Activated T-cell treated with anti-CD3 and anti-CD28 coated beads, Interleukin-2, amount 50 U/mL, for 24 hours (primary cell): ENCODE results near the gene NUDT14.

ENCODE experiments used
- DNase-seq: peaks from one replicate; pipeline ENCODE4 v3.0.0-alpha.2; 2020
- H3K27ac Mint-ChIP-seq: 2 replicates; pipeline ENCODE4 v1.8.0; 2020; ENCODE audit warnings: mild to moderate bottlenecking, mixed read lengths
- H3K27me3 Mint-ChIP-seq: 2 replicates; pipeline ENCODE4 v1.8.0; 2020; ENCODE audit warnings: mixed read lengths
- H3K36me3 Mint-ChIP-seq: 2 replicates; pipeline ENCODE4 v1.8.0; 2020; ENCODE audit warnings: low read depth, mixed read lengths
- H3K4me1 Mint-ChIP-seq: 2 replicates; pipeline ENCODE4 v1.8.0; 2020; ENCODE audit warnings: low read depth, mixed read lengths
- H3K4me3 Mint-ChIP-seq: 2 replicates; pipeline ENCODE4 v1.8.0; 2020; ENCODE audit warnings: mild to moderate bottlenecking, moderate library complexity, mixed read lengths
- H3K9me3 Mint-ChIP-seq: 2 replicates; pipeline ENCODE4 v1.8.0; 2020; ENCODE audit warnings: mixed read lengths

The NUDT14 gene

DNA sequence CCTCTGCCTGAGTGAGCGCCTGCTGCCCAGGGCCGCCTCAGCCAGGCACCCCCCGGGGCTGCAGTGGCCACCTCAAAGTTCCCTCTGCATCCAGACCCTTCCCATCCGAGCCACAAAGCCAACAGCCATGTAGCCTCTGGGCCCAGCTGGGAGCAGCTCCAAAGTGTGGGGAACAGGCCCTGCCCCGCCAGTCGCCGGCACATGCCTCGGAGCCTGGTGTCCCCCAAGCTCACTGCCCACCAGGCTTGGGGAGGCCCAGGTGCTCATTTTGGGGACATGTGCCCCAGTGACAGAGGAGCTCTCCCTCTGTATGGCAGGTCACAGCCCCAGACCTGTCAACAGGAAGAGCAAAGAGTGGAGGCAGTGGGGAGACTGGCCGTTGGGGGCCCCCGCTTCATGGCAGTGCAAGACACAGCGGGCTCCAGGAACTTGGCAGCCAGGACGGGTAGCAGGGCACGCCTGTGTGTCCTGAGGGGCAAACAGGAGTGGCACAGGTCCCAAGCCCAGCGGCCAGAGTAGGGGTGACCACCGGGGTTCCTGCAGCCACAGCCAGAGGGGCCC is 42.5 kb downstream of the NUDT14 start:
- Mint-ChIP-seq H3K4me1 (no peaks in the 10 kb centered on the region), H3K27ac (no peak overlapping the region), H3K27me3 (no peaks in the 10 kb centered on the region), H3K9me3 (peaks cover 3% of the 10 kb centered on the region), H3K36me3 (no peaks in the 10 kb centered on the region), H3K4me3 (no peak overlapping the region)
- no peak for DNase-seq

DNA sequence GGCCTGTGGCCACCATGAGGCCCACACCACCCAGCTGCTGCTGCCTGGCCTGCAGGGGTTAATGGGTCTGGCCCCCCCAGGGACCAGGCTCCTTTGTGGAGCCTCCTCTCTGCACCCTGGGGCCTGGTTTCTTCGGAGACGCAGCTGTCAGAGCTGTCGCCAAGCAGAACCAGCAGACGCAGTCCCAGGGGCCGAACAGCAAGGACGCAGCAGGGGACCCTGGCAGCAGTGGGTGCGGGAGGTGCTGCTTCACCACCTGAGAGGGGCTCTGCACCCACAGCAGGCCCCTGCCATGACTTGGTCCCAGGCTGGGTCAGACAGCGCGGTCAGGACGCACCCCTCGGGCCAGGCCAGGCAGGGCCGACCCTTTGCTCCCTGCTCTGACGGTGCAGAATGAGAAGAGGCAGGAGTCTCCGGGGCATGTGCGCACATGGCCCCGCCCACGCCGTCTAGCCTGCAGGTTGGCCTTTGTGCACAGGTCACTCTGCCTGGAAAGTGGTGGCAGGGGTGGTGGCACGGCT is 43.0 kb downstream of the NUDT14 start:
- H3K9me3 Mint-ChIP-seq, result peaks cover 6% of the 10 kb centered on the region
- DNase-seq, result no peak

DNA sequence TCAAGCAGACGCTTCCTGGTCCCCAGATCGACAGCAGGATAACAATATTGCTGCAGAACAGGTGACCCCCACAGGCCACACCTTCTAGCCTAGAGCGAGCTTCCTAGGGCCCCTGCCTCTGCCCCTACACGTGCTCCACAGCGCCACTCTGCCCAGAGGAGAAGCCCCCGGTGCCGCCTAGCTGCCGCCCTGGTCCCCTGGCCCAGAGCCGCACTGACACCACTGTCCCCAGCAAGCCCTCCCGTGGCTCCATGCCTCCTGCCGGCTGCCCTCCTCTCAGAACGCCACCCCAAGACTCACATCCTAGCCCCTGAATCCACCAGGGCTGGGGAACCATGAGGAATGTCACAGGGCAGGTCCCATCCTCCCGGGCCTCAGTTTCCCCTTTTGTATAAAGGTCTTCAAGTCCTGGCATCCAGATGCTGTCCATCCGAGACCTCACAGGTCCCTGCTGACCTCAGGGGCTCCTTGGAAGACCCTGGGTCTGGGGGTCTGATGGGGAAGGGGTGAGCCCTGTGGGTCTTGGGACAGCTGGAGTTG is 43.6 kb downstream of the NUDT14 start:
- Mint-ChIP-seq H3K36me3 (no peaks in the 10 kb centered on the region), H3K27me3 (peaks cover 4% of the 10 kb centered on the region), H3K4me3 (no peak overlapping the region), H3K4me1 (no peaks in the 10 kb centered on the region), H3K27ac (no peak overlapping the region), H3K9me3 (peaks cover 6% of the 10 kb centered on the region)
- no peak for DNase-seq

More for the DNA sequence above, 43.0 kb downstream of the NUDT14 start:
- H3K36me3 Mint-ChIP-seq, result no peaks in the 10 kb centered on the region
- peaks cover 4% of the 10 kb centered on the region for H3K27me3 Mint-ChIP-seq
- H3K4me1 Mint-ChIP-seq, result no peaks in the 10 kb centered on the region
- H3K27ac Mint-ChIP-seq, result no peak overlapping the region
- no peak overlapping the region for H3K4me3 Mint-ChIP-seq

DNA sequence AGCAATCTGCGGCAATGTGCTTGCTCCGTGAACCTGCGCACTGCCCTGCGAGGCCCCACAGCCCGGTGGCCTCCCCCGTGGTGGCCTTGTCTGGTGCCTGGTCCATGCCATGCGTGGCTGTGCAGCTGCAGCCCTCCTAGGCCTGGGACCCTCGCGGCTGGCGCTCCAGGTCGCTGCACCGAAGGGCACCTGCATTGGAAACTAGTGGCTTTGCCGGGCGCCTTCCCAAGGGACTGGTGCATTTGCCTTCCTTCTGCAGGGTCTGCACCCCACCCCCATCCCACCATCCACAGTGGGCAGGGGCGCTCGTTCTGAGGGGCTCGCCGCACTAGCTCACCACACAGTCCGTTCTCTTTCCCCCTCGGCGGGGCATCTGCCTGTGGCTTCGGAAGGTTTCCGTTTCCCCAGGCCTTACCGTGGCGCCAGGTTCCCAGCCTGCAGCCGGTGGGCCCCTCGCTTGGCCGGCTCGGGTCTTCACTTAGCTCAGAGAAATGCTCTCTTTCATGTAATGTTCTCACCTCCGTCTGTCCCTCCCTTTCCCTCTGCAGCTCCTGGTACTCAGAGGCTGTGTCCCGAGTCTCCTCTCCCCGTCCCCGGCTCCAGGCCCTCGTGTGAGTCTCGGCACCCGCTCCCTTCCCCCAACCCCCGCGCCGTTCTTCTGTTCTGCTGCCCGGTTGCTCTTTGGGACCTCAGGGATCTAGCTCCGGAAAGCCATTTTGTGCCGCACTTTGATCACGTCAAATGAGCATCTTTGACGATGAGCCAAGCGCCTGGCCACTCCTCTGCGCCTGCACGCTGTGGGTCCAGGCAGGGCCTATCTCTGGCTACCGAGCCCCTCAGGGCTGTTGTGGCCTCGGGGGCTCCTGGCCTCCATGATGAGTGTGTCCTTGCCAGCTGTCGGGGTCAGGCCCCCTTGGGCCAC is 44.5 kb downstream of the NUDT14 start:
- Mint-ChIP-seq H3K9me3 (peaks cover 6% of the 10 kb centered on the region), H3K27me3 (peaks cover 4% of the 10 kb centered on the region), H3K27ac (no peak overlapping the region), H3K36me3 (no peaks in the 10 kb centered on the region), H3K4me3 (no peak overlapping the region), H3K4me1 (no peaks in the 10 kb centered on the region)
- no peak for DNase-seq

GRCh38 chr14:105135700-105136395 is 45.3 kb downstream of the NUDT14 start:
- peaks cover 6% of the 10 kb centered on the region for H3K9me3 Mint-ChIP-seq
- no peak for DNase-seq
- no peak overlapping the region for H3K4me3 Mint-ChIP-seq
- no peak overlapping the region for H3K27ac Mint-ChIP-seq
- no peaks in the 10 kb centered on the region for H3K4me1 Mint-ChIP-seq
- H3K36me3 Mint-ChIP-seq, result no peaks in the 10 kb centered on the region
- peaks cover 4% of the 10 kb centered on the region for H3K27me3 Mint-ChIP-seq

DNA sequence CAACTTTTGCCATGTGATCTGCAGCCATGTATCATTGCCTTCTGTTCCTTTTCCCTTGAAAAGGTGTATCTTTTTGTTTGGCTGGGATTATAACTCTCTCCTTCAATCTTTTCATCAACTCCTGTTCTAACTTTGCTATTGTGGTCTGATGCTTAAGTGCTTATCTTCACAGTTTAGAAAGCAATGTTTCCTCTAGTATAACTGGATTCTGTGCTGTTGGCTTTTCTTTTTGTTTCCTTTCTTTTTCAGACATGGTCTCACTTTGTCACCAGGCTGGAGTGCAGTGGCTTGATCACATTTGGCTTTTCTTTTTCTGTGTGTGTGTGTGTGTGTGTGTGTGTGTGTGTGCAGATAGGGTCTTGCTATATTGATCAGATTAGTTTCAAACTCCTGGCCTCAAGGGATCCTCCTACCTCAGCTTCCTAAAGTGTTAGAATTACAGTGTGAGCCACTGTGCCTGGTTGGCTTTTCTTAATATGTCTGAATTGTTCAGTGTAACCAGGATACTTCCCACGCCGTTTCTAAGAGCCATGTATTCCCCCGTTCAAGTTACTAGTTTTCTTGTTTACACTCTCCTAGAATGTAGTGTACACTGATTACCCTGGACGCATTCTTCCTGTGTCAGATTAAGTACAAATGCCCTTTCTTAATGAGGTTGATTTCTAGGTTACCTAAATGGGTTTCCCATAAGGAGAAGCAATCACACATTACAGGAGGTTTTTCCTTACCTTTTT is 48.0 kb downstream of the NUDT14 start:
- Mint-ChIP-seq H3K4me3 (no peak overlapping the region), H3K36me3 (no peaks in the 10 kb centered on the region), H3K27ac (no peak overlapping the region), H3K27me3 (peaks cover 7% of the 10 kb centered on the region), H3K9me3 (peaks cover 3% of the 10 kb centered on the region), H3K4me1 (no peaks in the 10 kb centered on the region)
- no peak for DNase-seq

- Mint-ChIP-seq H3K27ac (no peak overlapping the region), H3K4me3 (no peak overlapping the region), H3K9me3 (peaks cover 3% of the 10 kb centered on the region), H3K36me3 (no peaks in the 10 kb centered on the region), H3K4me1 (no peaks in the 10 kb centered on the region), H3K27me3 (peaks cover 12% of the 10 kb centered on the region)
- DNase-seq, result no peak
Observed at GRCh38 chr14:105131241-105131640, 49.9 kb downstream of the NUDT14 start.

DNA sequence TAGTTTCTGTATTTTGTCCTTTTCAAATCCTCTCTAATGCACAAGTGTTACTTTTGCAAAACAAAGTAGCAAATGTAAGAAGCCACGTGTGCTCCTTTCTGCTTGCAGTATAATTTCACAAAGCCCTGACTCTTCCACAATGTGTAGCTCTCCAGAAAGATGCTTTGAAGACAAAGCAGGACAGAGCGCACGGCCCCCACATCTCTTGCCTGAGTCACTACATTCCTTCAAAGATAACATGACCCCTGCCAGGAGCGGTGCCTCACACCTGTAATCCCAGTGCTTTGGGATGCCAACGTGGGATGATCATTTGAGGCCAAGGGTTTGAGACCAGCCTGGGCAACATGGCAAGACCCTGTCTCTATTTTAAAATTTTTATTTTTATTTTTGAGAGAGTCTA is 53.1 kb downstream of the NUDT14 start:
- Mint-ChIP-seq H3K9me3 (no peaks in the 10 kb centered on the region), H3K36me3 (no peaks in the 10 kb centered on the region), H3K4me3 (no peak overlapping the region), H3K27ac (no peak overlapping the region), H3K27me3 (peaks cover 24% of the 10 kb centered on the region), H3K4me1 (peaks cover 5% of the 10 kb centered on the region)
- DNase-seq, result no peak

GRCh38 chr14:105126981-105127329 is 54.2 kb downstream of the NUDT14 start:
- Mint-ChIP-seq H3K4me1 (peaks cover 5% of the 10 kb centered on the region), H3K27me3 (peaks cover 28% of the 10 kb centered on the region), H3K9me3 (peaks cover 4% of the 10 kb centered on the region), H3K27ac (no peak overlapping the region), H3K36me3 (no peaks in the 10 kb centered on the region), H3K4me3 (no peak overlapping the region)
- no peak for DNase-seq

DNA sequence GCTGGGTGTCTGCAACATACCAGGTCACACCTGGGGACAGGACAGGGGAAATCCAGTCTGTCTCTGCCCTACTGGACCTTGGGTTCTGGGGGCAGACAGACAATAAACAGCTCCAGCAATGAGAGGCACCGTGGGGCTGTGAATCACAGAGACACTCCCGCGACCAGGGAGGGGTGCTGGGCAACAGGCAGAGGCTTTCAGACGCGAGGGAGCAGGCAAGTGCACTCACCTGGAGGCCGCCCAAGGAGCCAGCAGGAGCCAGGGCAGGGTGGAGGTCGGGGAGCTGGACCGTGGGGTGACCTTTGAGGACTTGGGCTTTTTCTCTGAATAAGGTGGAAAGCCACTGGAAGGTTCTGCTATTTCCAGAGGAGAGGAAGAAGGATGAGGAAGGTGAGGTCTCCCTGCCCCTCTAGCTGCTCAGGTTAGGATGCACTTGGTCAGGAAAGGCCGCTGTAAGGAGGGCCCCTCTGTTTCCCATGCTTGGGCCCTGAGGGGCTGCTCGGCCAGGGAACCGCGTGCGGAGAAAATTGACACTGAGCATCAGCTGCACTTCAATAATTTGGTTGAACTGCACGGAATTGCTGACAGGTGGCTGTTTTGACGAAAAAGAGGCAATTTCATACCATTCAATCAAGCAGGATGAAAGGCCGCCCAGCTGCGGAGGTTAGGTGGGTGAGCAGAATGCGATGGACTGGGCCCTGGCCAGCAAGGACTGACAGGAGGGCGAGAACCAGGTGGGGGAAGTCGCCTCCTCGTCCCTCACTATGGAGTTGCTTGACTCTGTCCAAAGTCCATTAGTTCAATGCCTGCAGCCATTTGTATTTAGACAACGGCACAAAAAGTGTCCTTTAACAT is 54.8 kb downstream of the NUDT14 start:
- Mint-ChIP-seq H3K36me3 (no peaks in the 10 kb centered on the region), H3K27me3 (peaks cover 29% of the 10 kb centered on the region), H3K4me1 (peaks cover 5% of the 10 kb centered on the region), H3K9me3 (peaks cover 6% of the 10 kb centered on the region), H3K27ac (no peak overlapping the region), H3K4me3 (no peak overlapping the region)
- no peak for DNase-seq

GRCh38 chr14:105124823-105125222 is 56.3 kb downstream of the NUDT14 start:
- peaks cover 14% of the 10 kb centered on the region for H3K9me3 Mint-ChIP-seq
- no peak for DNase-seq
- peaks cover 5% of the 10 kb centered on the region for H3K4me1 Mint-ChIP-seq
- H3K4me3 Mint-ChIP-seq, result no peak overlapping the region
- no peaks in the 10 kb centered on the region for H3K36me3 Mint-ChIP-seq
- no peak overlapping the region for H3K27ac Mint-ChIP-seq
- peaks cover 39% of the 10 kb centered on the region for H3K27me3 Mint-ChIP-seq

DNA sequence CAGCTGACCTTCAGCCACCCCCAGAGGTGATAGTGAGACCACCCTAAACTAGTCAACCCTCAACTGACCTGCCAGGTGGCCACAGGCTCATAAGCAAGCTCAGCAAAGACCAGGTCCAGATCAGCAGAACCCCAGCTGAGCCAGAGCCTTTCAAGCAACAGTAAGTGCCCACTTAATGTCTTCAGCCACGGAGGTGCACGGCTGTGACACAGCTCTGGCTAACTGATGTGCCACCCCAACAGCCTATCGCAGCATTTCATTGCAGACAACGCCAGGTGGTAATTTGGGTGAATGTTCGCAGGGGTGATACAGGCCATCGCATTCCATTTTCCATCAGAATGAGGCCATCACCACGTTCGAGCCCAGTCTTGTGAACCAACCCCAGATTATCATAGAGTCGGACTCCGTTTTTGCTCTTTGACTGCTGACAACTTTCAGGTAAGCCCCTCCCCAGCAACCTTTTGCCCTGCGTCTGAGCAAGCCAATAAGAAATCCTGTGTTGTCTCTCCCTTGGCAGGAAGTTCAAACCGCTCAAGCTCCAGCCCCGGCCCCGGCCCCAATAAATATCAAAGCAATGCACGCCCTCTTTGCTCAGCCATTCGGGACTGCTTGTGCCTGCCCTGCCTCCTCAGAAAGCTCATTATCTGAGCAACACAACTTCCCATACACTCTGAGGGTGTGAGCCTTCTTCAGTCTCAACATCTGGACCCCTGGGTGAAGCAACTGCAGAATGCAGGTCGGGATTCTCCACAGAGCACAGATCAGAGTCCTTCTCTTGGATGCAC is 56.9 kb downstream of the NUDT14 start:
- H3K27ac Mint-ChIP-seq, result no peak overlapping the region
- no peaks in the 10 kb centered on the region for H3K36me3 Mint-ChIP-seq
- H3K4me3 Mint-ChIP-seq, result no peak overlapping the region
- peaks cover 40% of the 10 kb centered on the region for H3K27me3 Mint-ChIP-seq
- no peak for DNase-seq
- peaks cover 14% of the 10 kb centered on the region for H3K9me3 Mint-ChIP-seq
- H3K4me1 Mint-ChIP-seq, result peaks cover 5% of the 10 kb centered on the region
